Stimulated activated CD4-positive, alpha-beta T cell treated with anti-CD3 and anti-CD28 coated beads, Interleukin-1b, Interleukin-23, amount 100 ng/mL, for 48 hours (primary cell): ENCODE measurements around the gene HTR1E.
"Not testable (repeated sequence)": the region's sequence is repeated elsewhere in the genome, so short reads cannot be mapped to it uniquely, and the experiment has no call there.

Source experiments
- DNase-seq: peaks from one replicate; pipeline ENCODE4 v3.0.0-alpha.2; 2020

Gene HTR1E, protein sequence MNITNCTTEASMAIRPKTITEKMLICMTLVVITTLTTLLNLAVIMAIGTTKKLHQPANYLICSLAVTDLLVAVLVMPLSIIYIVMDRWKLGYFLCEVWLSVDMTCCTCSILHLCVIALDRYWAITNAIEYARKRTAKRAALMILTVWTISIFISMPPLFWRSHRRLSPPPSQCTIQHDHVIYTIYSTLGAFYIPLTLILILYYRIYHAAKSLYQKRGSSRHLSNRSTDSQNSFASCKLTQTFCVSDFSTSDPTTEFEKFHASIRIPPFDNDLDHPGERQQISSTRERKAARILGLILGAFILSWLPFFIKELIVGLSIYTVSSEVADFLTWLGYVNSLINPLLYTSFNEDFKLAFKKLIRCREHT

DNA sequence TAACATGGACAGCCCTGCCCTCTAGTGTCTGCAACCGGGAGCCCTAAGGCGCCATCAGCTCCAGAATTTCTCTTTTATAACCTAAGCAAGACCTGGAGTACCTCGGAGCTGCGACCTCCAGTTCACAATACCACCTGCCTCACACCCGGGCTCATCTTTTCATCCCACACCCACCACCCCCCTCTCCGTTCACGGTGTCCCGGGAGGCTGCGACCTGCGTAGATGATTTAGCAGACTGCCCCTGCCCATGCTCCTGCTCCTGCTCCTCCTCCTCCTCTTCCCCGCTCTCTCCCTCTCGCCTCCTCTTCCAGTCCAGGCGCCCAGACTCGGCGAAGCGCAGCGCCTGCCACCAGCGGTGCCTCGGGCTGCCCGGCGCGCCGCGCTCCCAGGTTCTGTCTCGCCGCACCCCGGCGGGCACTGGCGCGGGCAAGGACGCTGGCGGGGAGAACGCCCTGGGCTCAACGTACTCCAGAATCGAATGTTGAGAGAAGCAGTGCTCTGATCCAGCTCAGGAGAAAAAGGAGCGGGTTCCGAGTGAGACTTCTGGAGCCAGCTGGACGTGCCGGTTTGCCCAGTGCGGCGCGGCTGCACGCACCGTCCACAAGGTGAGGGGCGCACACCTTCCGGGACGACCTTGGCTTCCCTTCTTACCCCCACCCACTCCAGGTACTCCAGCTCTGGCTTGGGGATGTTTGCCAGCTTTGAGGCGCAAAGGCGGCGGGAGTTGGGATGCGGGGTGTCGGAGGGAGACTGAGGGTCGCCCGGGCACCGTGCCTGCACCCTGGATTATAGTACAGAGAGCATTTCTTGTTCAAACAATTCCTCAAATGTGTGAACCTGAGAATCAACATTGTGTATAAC is at the start of gene HTR1E:
HTR1E (plus strand) TSS at position 310 of the 861 bp plus-strand sequence. CDS start 77,807 bp downstream, outside the sequence.
- DNase-seq, result peak; percentile 4

DNA sequence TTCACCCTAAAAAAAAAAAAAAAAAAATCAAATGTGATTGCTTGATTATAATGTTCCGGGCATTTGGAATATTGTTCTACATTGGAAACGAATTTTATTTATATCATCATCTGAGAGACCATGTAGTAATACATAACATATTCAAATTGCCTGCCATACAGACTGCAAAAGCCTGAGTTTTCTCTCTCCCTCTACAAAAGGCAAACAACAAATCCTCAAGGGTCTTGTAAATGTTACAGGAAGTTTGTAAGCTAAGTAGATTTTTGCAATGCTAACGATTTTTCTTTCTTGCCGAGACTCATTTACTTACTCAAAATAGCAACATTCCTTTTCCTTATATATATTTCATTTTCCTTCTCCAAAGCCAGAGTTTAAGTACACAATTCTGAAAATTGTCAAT is 49.0 kb upstream of the HTR1E start:
- DNase-seq, result no peak

DNA sequence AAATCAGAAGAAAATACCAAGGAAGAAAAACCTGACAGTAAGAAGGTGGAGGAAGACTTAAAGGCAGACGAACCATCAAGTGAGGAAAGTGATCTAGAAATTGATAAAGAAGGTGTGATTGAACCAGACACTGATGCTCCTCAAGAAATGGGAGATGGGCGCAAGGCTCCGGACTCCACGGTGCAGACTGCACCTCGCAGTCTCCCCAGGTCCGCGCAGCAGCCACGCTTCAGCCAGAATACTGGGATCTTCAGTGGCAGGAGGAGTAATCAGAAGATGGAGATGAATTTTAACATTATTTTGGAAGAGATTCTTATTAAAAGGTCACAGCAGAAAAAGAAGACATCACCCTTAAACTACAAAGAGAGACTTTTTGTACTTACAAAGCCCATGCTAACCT is 40.1 kb upstream of the HTR1E start:
- not testable (repeated sequence) for DNase-seq

DNA sequence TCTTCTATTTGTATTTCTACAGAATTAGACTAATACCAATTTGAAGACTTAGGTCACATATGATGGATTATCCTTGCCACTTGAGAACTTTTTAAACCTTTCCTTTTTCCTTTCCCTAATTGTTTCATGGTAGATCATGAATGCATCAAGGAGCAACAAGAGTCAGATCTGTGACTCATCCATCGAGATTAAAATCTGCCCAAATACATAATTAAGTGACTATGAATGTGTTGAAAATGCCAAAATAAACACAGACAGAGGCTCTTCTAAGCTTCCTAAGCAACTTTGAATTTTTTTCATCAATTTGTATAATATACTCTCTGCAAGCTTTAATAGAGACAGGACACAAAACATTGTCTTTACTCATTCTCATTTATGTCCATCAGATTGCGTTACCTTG is 23.5 kb upstream of the HTR1E start:
- DNase-seq, result no peak

DNA sequence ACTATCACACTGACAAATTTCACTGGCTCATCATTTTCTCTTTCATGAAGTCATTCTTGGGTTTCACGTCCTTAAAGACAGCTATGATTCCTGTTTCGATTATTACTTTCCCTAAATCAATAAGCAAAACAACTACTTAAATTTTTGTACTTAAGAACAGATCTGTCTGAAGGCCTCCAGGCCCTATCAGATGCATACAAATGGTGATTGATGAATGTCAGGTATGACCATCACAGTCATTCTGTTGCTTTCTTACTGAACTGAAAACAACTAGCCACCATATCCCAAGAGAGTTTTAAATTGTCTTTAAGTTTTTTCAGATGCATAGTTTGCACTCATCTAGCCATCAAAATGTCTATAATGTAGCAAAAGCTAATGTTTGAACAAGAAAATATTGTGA is 20.9 kb upstream of the HTR1E start:
- no peak for DNase-seq

DNA sequence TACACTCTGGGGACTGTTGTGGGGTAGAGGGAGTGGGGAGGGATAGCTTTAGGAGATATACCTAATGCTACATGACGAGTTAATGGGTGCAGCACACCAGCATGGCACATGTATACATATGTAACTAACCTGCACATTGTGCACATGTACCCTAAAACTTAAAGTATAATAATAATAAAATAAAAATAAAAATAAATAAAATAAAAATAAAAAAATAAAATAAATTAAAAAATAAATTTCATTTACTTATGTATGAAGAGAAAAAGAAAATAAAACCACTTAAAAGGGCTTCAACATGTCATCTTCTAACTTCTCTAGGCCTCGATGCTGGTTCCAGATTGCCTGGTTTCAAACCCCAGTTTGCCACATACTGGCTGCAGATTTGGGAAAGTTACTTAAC is 10.2 kb upstream of the HTR1E start:
- not testable (repeated sequence) for DNase-seq

DNA sequence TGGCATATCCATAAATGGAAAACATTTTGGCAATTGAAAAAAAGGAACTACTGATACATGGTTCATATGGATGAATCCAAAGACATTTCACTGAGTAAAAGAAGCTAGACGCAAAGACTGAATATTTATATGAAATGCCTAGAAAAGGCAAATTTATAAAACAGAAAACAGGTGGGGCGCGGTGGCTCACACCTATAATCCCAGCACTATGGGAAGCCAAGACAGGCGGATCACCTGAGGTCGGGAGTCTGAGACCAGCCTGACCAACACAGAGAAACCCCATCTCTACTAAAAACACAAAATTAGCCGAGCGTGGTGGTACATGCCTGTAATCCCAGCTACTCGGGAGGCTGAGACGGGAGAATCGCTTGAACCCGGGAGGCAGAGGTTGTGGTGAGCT is 9.5 kb upstream of the HTR1E start:
- not testable (repeated sequence) for DNase-seq

DNA sequence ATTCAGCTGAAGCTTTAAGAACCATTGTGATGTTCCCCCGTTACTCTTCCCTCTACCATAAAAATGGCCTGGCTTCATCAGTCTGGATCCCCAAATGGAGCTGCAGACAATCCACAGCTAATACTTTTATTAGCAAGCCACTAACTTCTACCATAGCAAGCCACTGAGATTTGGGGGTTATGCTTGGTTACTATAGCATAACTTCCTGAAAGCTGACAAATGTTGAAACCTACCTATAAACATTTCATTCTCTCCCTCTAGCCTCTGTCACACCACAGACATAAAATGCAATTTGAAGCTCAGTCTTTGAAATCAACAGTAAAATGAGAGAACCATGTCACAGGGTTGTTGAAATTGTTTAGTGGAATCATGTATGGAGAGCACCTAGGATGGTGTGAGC is 3.0 kb upstream of the HTR1E start:
- no peak for DNase-seq

DNA sequence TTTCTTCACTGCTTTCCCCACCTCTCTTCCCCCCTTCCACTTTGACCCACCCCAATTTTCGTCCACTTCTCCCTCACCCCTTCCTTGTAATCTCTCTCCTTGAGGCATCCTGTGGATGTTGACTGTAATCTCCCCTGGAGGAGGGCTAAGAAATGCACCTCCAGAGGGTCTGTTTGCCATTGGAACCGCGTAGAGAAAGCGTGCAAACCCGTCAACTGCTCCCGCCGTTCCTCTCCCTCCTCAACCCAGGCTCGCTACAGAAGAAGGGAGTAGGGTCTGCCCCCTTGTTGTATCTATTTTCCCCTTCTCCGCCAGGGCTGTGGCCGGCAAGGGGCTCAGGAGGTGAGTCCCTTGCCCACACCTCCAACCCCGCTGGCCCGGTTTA is 502 bp upstream of the HTR1E start:
- no peak for DNase-seq

DNA sequence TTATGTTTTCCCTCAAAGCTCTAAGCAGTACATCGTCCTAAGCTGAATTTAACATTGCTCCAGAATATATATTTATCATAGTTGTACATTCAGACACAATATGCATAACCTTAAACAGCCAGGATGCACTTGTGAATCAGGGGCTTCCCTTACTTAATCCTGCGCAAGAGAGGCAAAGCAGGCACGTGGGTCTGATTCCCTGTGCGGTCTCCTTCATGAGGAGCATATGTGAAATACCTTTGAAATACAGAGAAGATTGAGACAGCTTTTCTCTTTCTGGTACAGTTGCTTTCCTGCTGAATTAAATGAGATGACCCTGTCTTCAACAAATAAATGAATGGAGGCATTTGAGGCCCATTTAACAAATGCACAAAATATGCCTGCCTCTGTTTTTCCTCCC is 1.5 kb downstream of the HTR1E start:
- no peak for DNase-seq

DNA sequence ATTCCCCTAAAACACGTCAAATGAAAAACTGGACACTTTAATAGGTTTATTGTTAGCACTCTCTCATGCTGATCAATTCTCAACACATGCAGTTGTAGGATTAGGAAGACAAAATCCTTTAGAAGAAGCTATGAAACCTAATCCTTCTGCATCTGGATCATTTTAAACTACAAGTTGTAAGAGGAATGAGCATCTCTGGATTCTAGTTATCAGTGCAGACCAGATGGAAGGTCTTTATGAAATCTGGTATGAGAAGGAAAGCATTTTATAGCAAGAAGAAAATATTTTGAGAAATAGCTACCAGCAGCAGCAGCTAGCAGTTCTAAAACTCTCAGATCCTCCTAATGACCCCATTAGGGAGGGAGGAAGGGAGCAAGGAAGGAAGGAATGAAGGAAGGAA is 4.1 kb downstream of the HTR1E start:
- DNase-seq, result no peak

DNA sequence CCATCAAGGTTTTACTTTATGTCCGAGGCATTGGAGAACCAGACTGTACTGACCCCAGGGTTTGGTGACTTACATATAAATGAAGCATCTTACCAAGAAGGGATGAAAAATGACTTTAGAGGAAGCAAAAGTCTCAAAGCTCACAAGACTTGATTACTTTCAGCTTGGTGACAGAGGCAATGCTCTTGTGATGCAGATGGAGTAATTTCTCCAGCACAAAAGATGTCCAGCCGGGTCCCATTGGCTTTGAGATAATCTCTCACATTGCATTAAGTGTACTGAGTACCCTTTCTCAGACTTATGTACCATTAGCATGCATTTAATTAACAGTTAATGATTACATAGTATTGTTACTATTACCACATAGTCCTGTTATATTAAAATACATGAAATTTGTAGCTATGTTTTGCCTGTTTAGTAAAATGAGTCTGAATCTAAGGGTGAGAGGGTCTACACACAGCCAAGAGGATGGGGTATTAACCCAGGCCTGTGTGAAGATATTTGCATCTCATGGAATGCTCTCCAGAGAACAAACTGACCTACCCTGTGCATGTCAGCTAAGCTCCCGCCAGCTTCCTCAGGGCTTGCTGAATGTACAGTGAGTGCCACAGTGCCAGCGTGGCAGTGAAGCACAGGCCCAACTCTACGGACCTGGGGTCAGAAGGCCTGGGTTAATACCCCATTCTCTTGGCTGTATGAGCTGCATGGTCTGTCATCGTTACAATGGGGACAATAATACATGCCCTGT is 5.6 kb downstream of the HTR1E start:
- DNase-seq, result no peak

DNA sequence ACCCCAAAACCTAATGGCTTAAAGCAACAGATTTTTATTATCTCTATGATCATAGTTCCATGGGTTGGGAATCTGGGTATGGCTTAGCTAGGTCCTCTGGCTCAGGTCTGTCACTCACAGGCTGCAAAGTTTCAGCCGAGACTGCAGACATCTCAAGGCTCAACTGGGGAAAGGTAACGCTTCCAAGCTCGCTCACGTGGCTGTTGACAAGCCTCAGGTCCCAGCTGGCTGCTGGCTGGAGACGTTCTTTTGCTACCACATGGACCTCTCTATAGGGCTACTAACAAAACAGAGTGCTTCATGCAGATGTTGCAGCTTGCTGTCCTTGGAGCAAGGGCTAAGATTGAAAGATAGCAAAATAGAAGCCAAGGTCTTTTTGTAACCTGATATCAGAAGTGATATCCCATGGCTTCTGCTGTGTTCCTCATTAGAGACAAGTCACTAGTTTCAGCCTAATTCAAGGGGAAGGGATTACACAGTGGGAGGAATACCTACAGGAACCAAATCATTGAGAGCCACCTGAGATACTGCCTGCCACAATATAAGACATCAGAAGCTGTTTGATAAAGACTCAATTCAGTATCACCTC is 6.6 kb downstream of the HTR1E start:
- no peak for DNase-seq

DNA sequence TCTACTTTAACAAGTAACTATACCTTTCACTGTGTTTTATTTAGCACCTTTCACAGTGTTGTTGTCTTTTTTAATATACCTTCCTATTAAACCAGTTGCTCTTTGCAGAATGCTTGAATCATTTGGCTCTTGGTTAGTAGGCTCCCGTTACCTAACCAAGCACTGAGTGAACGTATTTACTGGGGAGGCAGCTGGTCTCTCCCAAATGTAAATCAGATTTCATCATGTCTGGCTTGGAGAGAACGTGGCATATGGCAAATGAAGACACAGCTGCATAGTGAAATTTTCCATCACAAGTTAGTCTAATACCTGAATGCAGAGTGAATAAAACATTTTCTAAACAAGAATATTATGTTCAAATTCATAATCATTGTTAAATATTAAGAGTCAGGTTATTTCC is 12.4 kb downstream of the HTR1E start:
- DNase-seq, result no peak

DNA sequence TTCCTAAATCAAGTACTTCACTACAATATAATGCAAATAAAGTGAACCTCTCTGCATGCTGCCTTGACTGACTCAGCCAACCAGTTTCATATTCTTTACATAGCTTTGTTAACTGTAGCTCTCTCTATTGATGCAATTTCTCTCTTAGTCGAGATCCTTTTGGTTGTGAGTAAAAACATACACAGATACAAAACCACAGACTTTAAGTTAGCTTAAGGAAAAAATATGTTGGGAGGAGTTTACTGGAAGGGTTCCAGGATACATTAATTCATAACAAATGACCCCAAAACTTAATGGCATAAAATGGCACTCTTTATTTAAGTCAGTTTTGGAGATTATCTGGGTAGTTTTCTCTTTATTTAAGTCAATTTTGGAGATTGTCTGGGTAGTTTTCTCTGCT is 15.7 kb downstream of the HTR1E start:
- DNase-seq, result no peak

DNA sequence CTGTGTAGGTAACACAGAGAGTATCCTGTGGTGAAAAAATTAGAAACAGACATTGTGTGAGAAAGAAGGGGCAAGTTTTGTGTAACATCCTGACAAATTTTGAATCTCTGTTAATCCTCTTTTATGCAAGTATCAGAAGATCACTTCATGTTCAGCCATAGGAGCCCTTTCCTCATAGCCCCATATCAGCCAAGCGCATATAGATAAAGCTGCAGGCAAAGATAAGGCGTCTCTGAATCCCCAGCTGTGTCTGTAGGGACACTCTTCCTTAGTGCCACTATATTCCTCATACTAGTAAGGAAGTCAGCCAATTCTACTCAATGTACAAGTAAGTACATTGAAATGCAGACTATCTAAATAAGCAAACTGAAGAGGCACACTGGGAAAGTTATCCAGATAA is 22.3 kb downstream of the HTR1E start:
- no peak for DNase-seq

DNA sequence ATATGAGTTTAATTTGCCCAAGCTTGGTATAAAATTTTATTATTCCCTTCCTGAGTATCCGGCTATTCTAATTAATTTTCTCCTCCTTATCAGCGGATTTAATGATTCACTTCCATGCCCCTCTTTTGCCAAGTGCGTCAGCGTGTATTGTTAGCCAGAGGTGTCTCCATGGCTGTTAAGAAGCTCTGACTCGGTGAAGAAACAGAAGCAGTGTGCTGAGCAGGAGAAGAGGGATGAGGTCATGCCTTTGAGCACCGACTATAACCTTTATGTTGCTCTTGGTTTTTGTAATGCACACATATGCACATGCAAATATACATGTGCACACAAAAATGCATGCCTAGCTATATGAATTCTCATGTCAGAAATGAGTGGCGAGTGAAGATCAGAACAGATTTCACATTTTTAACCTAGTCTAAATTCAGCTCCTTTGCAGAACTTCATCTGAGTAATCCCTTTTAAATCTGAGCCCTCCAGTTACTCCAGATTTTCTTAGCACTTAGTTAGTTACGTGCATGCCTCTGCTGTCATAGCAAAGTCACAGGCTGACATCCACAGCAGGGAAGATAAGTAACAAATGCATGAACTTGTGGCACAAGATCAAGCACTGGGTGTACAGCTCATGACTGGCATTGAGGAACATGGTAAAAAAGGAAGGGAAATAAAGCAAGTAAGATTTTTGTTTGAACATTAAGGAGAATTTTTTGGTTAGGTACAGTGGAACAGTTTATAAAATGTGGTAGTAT is 24.3 kb downstream of the HTR1E start:
- DNase-seq, result no peak

DNA sequence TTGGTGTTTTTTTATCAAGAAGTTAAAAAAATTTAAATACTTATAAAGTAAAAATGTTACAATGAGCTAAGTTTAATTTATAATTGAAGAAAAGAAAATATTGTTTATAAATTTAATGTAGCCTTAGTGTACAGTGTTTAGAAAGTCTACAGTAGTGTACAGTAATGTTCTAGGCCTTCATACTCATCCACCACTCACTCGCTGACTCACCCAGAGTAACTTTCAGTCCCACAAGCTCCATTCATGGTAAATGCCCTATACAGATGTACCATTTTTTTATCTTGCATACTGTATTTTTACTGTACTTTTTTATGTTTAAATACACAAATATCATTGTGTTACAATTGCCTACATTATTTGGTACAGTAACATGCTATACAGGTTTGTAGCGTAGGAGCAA is 26.0 kb downstream of the HTR1E start:
- DNase-seq, result no peak

DNA sequence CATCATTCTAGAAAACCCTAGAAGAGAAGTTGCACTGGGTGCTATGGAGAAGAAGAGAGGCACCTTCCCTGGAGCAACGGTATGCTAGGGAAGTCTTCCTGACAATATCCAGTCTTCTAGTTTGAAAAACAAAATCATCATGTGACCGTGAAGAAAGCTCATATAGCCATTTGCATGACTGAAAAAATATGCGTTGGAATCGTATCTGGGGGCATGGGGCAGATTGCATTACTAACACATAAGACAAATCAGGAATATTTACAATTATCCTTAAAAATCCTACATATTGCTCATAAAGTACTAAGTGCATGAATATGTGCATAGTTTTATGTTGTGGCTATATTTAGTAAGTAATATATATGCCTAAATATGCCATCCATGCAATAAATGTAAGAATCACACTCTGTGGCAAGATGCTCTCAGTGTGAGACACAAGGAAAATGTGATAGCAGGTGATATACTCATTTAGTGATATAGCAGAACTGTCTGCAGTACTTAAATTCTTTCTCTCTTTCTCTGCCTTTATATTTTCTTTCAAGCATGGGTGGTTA is 26.8 kb downstream of the HTR1E start:
- no peak for DNase-seq

DNA sequence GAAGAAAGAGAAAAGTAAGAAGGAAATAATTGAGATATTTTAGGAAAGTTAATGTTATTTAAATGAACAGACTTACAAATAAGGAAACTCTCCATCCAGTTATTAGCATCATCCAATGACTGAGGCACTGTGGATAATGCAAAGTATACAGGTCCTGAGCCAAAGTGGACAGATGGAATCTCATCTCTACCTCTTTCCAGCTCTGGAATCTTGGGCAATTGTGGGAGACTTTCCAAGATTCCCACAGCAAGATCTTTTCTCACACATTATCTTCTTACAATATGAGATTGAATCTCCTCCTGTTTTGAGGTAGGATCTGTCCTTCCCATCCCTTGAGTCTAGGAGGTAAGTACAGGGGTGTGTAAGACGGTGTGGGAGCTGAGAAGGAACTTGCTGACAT is 28.9 kb downstream of the HTR1E start:
- DNase-seq, result no peak

DNA sequence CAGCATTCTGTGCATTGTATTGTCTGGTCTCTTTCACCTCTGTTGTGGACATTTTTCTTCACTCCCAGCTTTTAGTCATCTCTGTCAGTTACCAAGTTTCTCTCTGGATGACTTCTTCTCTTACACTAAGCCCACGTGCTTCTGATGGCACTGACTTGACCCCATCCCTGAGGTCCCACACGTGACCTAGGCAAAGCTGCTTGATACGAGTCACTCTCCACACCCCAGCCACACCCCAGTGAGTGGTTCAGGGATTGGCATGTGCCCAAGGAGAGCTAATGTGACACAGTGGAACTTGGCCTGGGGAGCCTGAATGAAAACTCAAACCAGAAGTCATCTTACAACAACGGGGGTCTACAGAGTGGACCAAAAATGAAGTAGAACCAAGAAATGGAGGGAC is 32.2 kb downstream of the HTR1E start:
- no peak for DNase-seq

DNA sequence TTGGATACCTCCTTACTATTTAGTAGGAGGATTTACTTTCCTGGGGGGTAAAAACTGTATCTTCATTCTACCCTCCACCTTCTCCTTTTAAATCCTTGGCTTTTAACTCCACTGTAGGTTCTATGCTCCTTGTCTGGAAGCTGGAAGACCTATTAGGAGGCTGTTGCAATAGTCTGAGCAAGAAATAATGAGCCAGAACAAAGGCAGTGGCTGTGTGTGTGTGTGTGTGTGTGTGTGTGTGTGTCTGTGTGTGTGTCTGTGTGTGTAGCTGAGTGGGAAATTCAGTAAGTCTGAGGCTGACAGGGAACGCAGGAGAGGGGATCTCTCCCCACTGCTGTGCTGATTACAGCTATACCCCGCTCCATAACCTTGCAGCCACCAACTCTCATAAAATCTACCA is 35.8 kb downstream of the HTR1E start:
- DNase-seq, result no peak
